A673 (cell line): ENCODE data around the gene NEK7. TPM values are rescaled to one million over a fixed set of nuclear protein-coding genes. Genes with fewer than 3 reads are reported as not detected.

Experiments used
- BruUV-seq: library from RNA; stranded (reverse); fragments of 400-500 nt; replicated peaks from 2 replicates; lab custom pipeline; 2021; lab: Mats Ljungman, UMichigan
- CTCF ChIA-PET: fragments of 300-600 bp; sonication (Branson Sonifier 250); formaldehyde crosslinking; loops from one replicate; lab custom pipeline; 2022; ENCODE audit warnings: antibody characterized with exemption; lab: Charles Lee
- POLR2A ChIA-PET: fragments of 300-600 bp; sonication (Branson Sonifier 250); formaldehyde crosslinking; loops from one replicate; lab custom pipeline; 2022; ENCODE audit warnings: antibody characterized with exemption; ENCODE audit not compliant: low non-redundant PET; lab: Charles Lee
- DNase-seq: peaks from one replicate; pipeline ENCODE4 v3.0.0-alpha.2; 2015; ENCODE audit warnings: low spot score
- H3K27ac ChIP-seq: fragments of 200-600 bp; sonication (generic); 2 replicates; pipeline ENCODE4 v1.5.1; 2016; ENCODE audit warnings: mixed run types, low read depth, mild to moderate bottlenecking, mixed read lengths, antibody characterized with exemption, low read length; ENCODE audit not compliant: poor library complexity, severe bottlenecking
- H3K27me3 ChIP-seq: fragments of 200-600 bp; sonication (generic); replicated peaks from 2 replicates; pipeline ENCODE4 v1.6.1; 2017; ENCODE audit warnings: mixed run types, low read depth, mild to moderate bottlenecking, mixed read lengths, antibody characterized with exemption, low read length; ENCODE audit not compliant: insufficient read depth, poor library complexity
- H3K36me3 ChIP-seq: fragments of 200-600 bp; sonication (generic); 2 replicates; pipeline ENCODE4 v1.6.1; 2016; ENCODE audit warnings: mixed run types, mild to moderate bottlenecking, mixed read lengths, antibody characterized with exemption, low read length; ENCODE audit not compliant: insufficient read depth, poor library complexity, severe bottlenecking
- H3K4me1 ChIP-seq: fragments of 200-600 bp; sonication (generic); 2 replicates; pipeline ENCODE4 v1.6.1; 2017; ENCODE audit warnings: mixed run types, mild to moderate bottlenecking, mixed read lengths, antibody characterized with exemption, low read length; ENCODE audit not compliant: insufficient read depth, poor library complexity, severe bottlenecking
- H3K4me3 ChIP-seq: fragments of 200-600 bp; sonication (generic); 2 replicates; pipeline ENCODE4 v1.5.1; 2016; ENCODE audit warnings: low read depth, mixed run types, mild to moderate bottlenecking, mixed read lengths, low read length; ENCODE audit not compliant: poor library complexity, severe bottlenecking
- H3K9me3 ChIP-seq: fragments of 200-600 bp; sonication (generic); 2 replicates; pipeline ENCODE4 v1.6.1; 2016; ENCODE audit warnings: mixed run types, low read depth, mild to moderate bottlenecking, mixed read lengths, antibody characterized with exemption, low read length; ENCODE audit not compliant: poor library complexity, severe bottlenecking
- CTCF ChIP-seq: fragments of 300-800, 200-600 bp; sonication (generic); conservative IDR thresholded peaks from 2 replicates; pipeline ENCODE4 v1.5.1; 2017; ENCODE audit warnings: low read depth, mild to moderate bottlenecking, antibody characterized with exemption, low read length, moderate library complexity, mixed read lengths
- EZH2 ChIP-seq: fragments of 200-600 bp; sonication (generic); IDR thresholded peaks from 2 replicates; pipeline ENCODE4 v1.6.1; 2017; ENCODE audit warnings: borderline replicate concordance, low read depth, mild to moderate bottlenecking, mixed read lengths, antibody characterized with exemption, low read length; ENCODE audit not compliant: poor library complexity, severe bottlenecking
- intact Hi-C: fragments of 100-400 bp; cut with micrococcal nuclease; formaldehyde crosslinking; loops from one replicate; pipeline ENCODE4 v1.10.0; 2022; ENCODE audit not compliant: unreplicated experiment
- total RNA-seq: library from RNA; stranded (reverse); gene quantifications from 2 replicates; pipeline ENCODE4 v1.2.3, GENCODE V29; 2021

NEK7 gene
- total RNA-seq, 1 experiment from 2014 or later: 18.6 TPM

- TF ChIP-seq EZH2 (no peak), CTCF (no peak)
- POLR2A ChIA-PET: no interaction called here
- no peak for DNase-seq
- no peak overlapping the region for H3K4me3 ChIP-seq
- H3K4me1 ChIP-seq: no peaks in the 10 kb centered on the region
- H3K9me3 ChIP-seq: no peaks in the 10 kb centered on the region
- no peaks in the 10 kb centered on the region for H3K36me3 ChIP-seq
- intact Hi-C loops: no loop called here
- BruUV-seq: no TSS peak
- H3K27ac ChIP-seq: no peak overlapping the region
- H3K27me3 ChIP-seq: no peaks in the 10 kb centered on the region
- CTCF ChIA-PET: no interaction called here
Measured at GRCh38 chr1:198141668-198142351, 15.0 kb upstream of the NEK7 start.

- Histone ChIP-seq H3K27ac (no peak overlapping the region), H3K27me3 (no peaks in the 10 kb centered on the region), H3K4me3 (no peak overlapping the region), H3K9me3 (no peaks in the 10 kb centered on the region), H3K36me3 (no peaks in the 10 kb centered on the region), H3K4me1 (peaks cover 3% of the 10 kb centered on the region)
- TF ChIP-seq EZH2: no peak
- TF ChIP-seq CTCF: no peak
- ChIA-PET POLR2A (no interaction called here), CTCF (no interaction called here)
- no TSS peak for BruUV-seq
- DNase-seq: no peak
- intact Hi-C loops: no loop called here
Measured at GRCh38 chr1:198143797-198144196, 13.0 kb upstream of the NEK7 start.

GRCh38 chr1:198147216-198147615 is 9.6 kb upstream of the NEK7 start:
- Histone ChIP-seq H3K4me3 (no peak overlapping the region), H3K36me3 (no peaks in the 10 kb centered on the region), H3K9me3 (no peaks in the 10 kb centered on the region), H3K27ac (no peak overlapping the region), H3K27me3 (no peaks in the 10 kb centered on the region), H3K4me1 (peaks cover 22% of the 10 kb centered on the region)
- intact Hi-C loops: no loop called here
- CTCF ChIA-PET: no interaction called here
- TF ChIP-seq EZH2 (no peak), CTCF (no peak)
- POLR2A ChIA-PET: no interaction called here
- no peak for DNase-seq
- no TSS peak for BruUV-seq
